IPS-NIHi7 (cell line): ENCODE measurements around the gene PRKAA1.
"Not testable (repeated sequence)": the region's sequence is repeated elsewhere in the genome, so short reads cannot be mapped to it uniquely, and the experiment has no call there.

ENCODE experiments used
- DNase-seq: peaks from one replicate; pipeline ENCODE4 v3.0.0; 2012; ENCODE audit warnings: mixed read lengths; ENCODE audit errors: extremely low spot score

PRKAA1 gene

GRCh38 chr5:40826489-40827187 is 28.5 kb upstream of the PRKAA1 start:
- DNase-seq = no peak

- not testable (repeated sequence) for DNase-seq
These were observed 27.4 kb upstream of the PRKAA1 start for GRCh38 chr5:40825461-40826043.

GRCh38 chr5:40823459-40823858 is 25.3 kb upstream of the PRKAA1 start:
- no peak for DNase-seq

- no peak for DNase-seq
These were observed 15.6 kb upstream of the PRKAA1 start for GRCh38 chr5:40813698-40814281.

- no peak for DNase-seq
These were observed 14.0 kb upstream of the PRKAA1 start for GRCh38 chr5:40812125-40812524.

GRCh38 chr5:40801771-40802562 is 3.8 kb upstream of the PRKAA1 start:
- no peak for DNase-seq

- no peak for DNase-seq
These were observed 1.1 kb upstream of the PRKAA1 start for GRCh38 chr5:40799258-40799657.

- peak; percentile 26 for DNase-seq
These were observed 632 bp upstream of the PRKAA1 start for GRCh38 chr5:40798801-40799210.

- DNase-seq = peak; percentile 74
These were observed 732 bp downstream of the PRKAA1 start for GRCh38 chr5:40797273-40798011.

GRCh38 chr5:40796487-40796889 is 1.7 kb downstream of the PRKAA1 start:
- DNase-seq = no peak

- DNase-seq = not testable (repeated sequence)
These were observed 3.3 kb downstream of the PRKAA1 start for GRCh38 chr5:40794877-40795276.

- DNase-seq = not testable (repeated sequence)
These were observed 3.8 kb downstream of the PRKAA1 start for GRCh38 chr5:40794340-40794739.

- DNase-seq = not testable (repeated sequence)
These were observed 5.5 kb downstream of the PRKAA1 start for GRCh38 chr5:40792691-40793090.

- no peak for DNase-seq
These were observed 6.4 kb downstream of the PRKAA1 start for GRCh38 chr5:40791715-40792139.

- DNase-seq = no peak
These were observed 7.1 kb downstream of the PRKAA1 start for GRCh38 chr5:40790947-40791593.

- not testable (repeated sequence) for DNase-seq
These were observed 9.2 kb downstream of the PRKAA1 start for GRCh38 chr5:40788941-40789340.

GRCh38 chr5:40787986-40788385 is 10.2 kb downstream of the PRKAA1 start:
- no peak for DNase-seq

GRCh38 chr5:40786664-40787063 is 11.5 kb downstream of the PRKAA1 start:
- not testable (repeated sequence) for DNase-seq

GRCh38 chr5:40784916-40785315 is 13.3 kb downstream of the PRKAA1 start:
- DNase-seq = no peak

GRCh38 chr5:40784027-40784653 is 14.0 kb downstream of the PRKAA1 start:
- no peak for DNase-seq
